Hippocampal formation (tissue), 2 donors: ENCODE measurements around the gene KYAT1.

Source experiments
- DNase-seq, 2 donors: peaks; one replicate each; lab custom pipeline; 2025; lab: John Stamatoyannopoulos, UW

Gene KYAT1

GRCh38 chr9:128838338-128838737 lies 43.4 kb downstream of the KYAT1 start:
- no peak for DNase-seq

- DNase-seq, result no peak
Observed at GRCh38 chr9:128836509-128837145, 45.1 kb downstream of the KYAT1 start.

- DNase-seq, result no peak
Observed at GRCh38 chr9:128835246-128836210, 46.2 kb downstream of the KYAT1 start.

- DNase-seq, result no peak
Observed at GRCh38 chr9:128833696-128834095, 48.1 kb downstream of the KYAT1 start.

- peak; percentile 89 for DNase-seq
Observed at GRCh38 chr9:128829477-128830251, 52.1 kb downstream of the KYAT1 start, which contains the start of gene SPOUT1. Gene SPOUT1, minus strand, starts transcription at chr9:128829794. Its CDS starts 14 bp downstream, at chr9:128829780.

- DNase-seq, result no peak
Observed at GRCh38 chr9:128828719-128829452, 52.9 kb downstream of the KYAT1 start.

- no peak for DNase-seq
Observed at GRCh38 chr9:128828267-128828666, 53.5 kb downstream of the KYAT1 start.

GRCh38 chr9:128825923-128826700 lies 55.6 kb downstream of the KYAT1 start:
- DNase-seq, result no peak

GRCh38 chr9:128824911-128825310 lies 56.8 kb downstream of the KYAT1 start:
- no peak for DNase-seq

GRCh38 chr9:128823903-128824406 lies 57.8 kb downstream of the KYAT1 start:
- no peak for DNase-seq

- DNase-seq, result no peak
Observed at GRCh38 chr9:128823362-128823902, 58.3 kb downstream of the KYAT1 start.

- no peak for DNase-seq
Observed at GRCh38 chr9:128822407-128823042, 59.2 kb downstream of the KYAT1 start.

GRCh38 chr9:128821584-128822406 lies 60.0 kb downstream of the KYAT1 start:
- DNase-seq, result no peak

GRCh38 chr9:128820665-128821583 lies 60.8 kb downstream of the KYAT1 start:
- DNase-seq, result no peak

- peak in 1 of 2 donors; percentile 19 for DNase-seq
Observed at GRCh38 chr9:128819716-128820664, 61.8 kb downstream of the KYAT1 start.
